Endothelial cell of umbilical vein (primary cell): ENCODE data around the gene ATN1. TPM values are rescaled to one million over a fixed set of nuclear protein-coding genes. Genes with fewer than 3 reads are reported as not detected.
A peak's percentile ranks its signal among the peaks of the same experiment; 100 is the strongest.

Source experiments
- BruUV-seq: library from RNA; stranded (reverse); fragments of 400-500 nt; replicated peaks from 2 replicates; lab custom pipeline; 2021; lab: Mats Ljungman, UMichigan
- CTCF ChIA-PET: fragments of 300-600, 350-600 bp; sonication (Branson Sonifier 250); formaldehyde crosslinking; loops from one replicate; lab custom pipeline; 2021; ENCODE audit warnings: antibody characterized with exemption, inconsistent platforms; lab: Charles Lee
- POLR2A ChIA-PET: fragments of 300-600, 350-600 bp; sonication (Branson Sonifier 250); formaldehyde crosslinking; loops from one replicate; lab custom pipeline; 2021; ENCODE audit warnings: antibody characterized with exemption, inconsistent platforms; lab: Charles Lee
- DNase-seq: peaks from one replicate; pipeline ENCODE4 v3.0.0-alpha.2; 2011; ENCODE audit warnings: low read depth, low spot score
- FAIRE-seq: peaks from 2 replicates; lab custom pipeline; 2011; peaks lifted over from hg19 to GRCh38; lab: Jason Lieb, UNC
- H2AFZ ChIP-seq: 2 replicates; pipeline ENCODE4 v1.6.0; 2012; ENCODE audit warnings: low read depth, low read length, control low read depth, inconsistent platforms
- H3K27ac ChIP-seq: 2 replicates; pipeline ENCODE4 v1.5.1; 2011; ENCODE audit warnings: low read depth, mild to moderate bottlenecking, control low read depth, low read length, moderate library complexity; ENCODE audit not compliant: insufficient read depth
- H3K27me3 ChIP-seq, 2 experiments: 2 replicates each; pipeline versions ENCODE4 v1.6.0 to v1.6.1; 2011; ENCODE audit warnings: low read length in 2 of 2, mixed read lengths in 1 of 2; ENCODE audit not compliant: control insufficient read depth in 2 of 2, insufficient read depth in 2 of 2
- H3K36me3 ChIP-seq, 2 experiments: 2 replicates in 1 of 2; 3 replicates in 1 of 2; pipeline ENCODE4 v1.5.1; 2011; ENCODE audit warnings: low read length in 2 of 2, mild to moderate bottlenecking in 1 of 2, moderate library complexity in 1 of 2; ENCODE audit not compliant: control insufficient read depth in 2 of 2, insufficient read depth in 2 of 2; ENCODE audit errors: extremely low read depth in 1 of 2
- H3K4me1 ChIP-seq: 3 replicates; pipeline ENCODE4 v1.5.1; 2011; ENCODE audit warnings: mild to moderate bottlenecking, low read length; ENCODE audit not compliant: control insufficient read depth, insufficient read depth; ENCODE audit errors: extremely low read depth
- H3K4me2 ChIP-seq: 2 replicates; pipeline ENCODE4 v1.6.1; 2011; ENCODE audit warnings: low read length, control low read depth, mixed read lengths; ENCODE audit not compliant: insufficient read depth
- H3K4me3 ChIP-seq, 3 experiments: fragments of 200-600 bp in 1 of 3; sonication (generic), shearing (Covaris generic) in 1 of 3; replicated peaks in 1 of 3; 2 replicates each; pipeline ENCODE4 v1.5.1; 2011 to 2016; ENCODE audit warnings: control low read depth in 3 of 3, low read length in 3 of 3, mild to moderate bottlenecking in 2 of 3, inconsistent platforms in 1 of 3, low read depth in 1 of 3, moderate library complexity in 1 of 3; ENCODE audit not compliant: insufficient read depth in 1 of 3
- H3K79me2 ChIP-seq: 2 replicates; pipeline ENCODE4 v1.6.0; 2012; ENCODE audit warnings: low read length, inconsistent platforms; ENCODE audit not compliant: control insufficient read depth, insufficient read depth
- H3K9ac ChIP-seq: replicated peaks from 2 replicates; pipeline ENCODE3; 2011; ENCODE audit warnings: low read length, control low read depth; ENCODE audit not compliant: insufficient read depth; ENCODE audit errors: extremely low read depth
- H3K9me1 ChIP-seq: replicated peaks from 3 replicates; pipeline ENCODE4 v1.6.0; 2011; ENCODE audit warnings: mild to moderate bottlenecking, low read length; ENCODE audit not compliant: control insufficient read depth, insufficient read depth; ENCODE audit errors: extremely low read depth
- H3K9me3 ChIP-seq: replicated peaks from 2 replicates; pipeline ENCODE4 v1.5.1; 2012; ENCODE audit warnings: low read length, inconsistent platforms; ENCODE audit not compliant: control insufficient read depth, insufficient read depth
- H4K20me1 ChIP-seq: replicated peaks from 2 replicates; pipeline ENCODE3; 2011; ENCODE audit warnings: mild to moderate bottlenecking, low read length; ENCODE audit not compliant: control insufficient read depth, insufficient read depth; ENCODE audit errors: extremely low read depth
- CTCF ChIP-seq, 2 donors: IDR thresholded peaks; 1 replicate in 1 of 2; 2 replicates in 1 of 2; pipeline ENCODE4 v1.5.1; 2011; ENCODE audit warnings: low read length in 2 of 2, mild to moderate bottlenecking in 2 of 2, moderate library complexity in 2 of 2, control low read depth in 1 of 2, inconsistent platforms in 1 of 2, low read depth in 1 of 2; ENCODE audit not compliant: insufficient read depth in 1 of 2; ENCODE audit errors: extremely low read depth in 1 of 2
- EZH2 ChIP-seq: IDR thresholded peaks from 2 replicates; pipeline ENCODE4 v1.6.1; 2012; ENCODE audit warnings: borderline replicate concordance, low read depth, mild to moderate bottlenecking, moderate library complexity, low read length, inconsistent platforms; ENCODE audit not compliant: severe bottlenecking
- FOS ChIP-seq: IDR thresholded peaks from 2 replicates; pipeline ENCODE4 v1.6.1; 2011; ENCODE audit warnings: mild to moderate bottlenecking, low read length, moderate library complexity, borderline replicate concordance; ENCODE audit not compliant: insufficient read depth
- GATA2 ChIP-seq: IDR thresholded peaks from 2 replicates; pipeline ENCODE4 v1.7.0; 2011; ENCODE audit warnings: low read depth, mild to moderate bottlenecking, moderate library complexity, mixed read lengths, low read length; ENCODE audit not compliant: insufficient read length, insufficient read depth
- MAX ChIP-seq: IDR thresholded peaks from 2 replicates; pipeline ENCODE4 v1.6.1; 2011; ENCODE audit not compliant: insufficient read depth, insufficient read length
- MYC ChIP-seq: IDR thresholded peaks from one replicate; pipeline ENCODE4 v1.6.1; 2011; ENCODE audit warnings: mild to moderate bottlenecking, low read depth, low read length
- POLR2A ChIP-seq: IDR thresholded peaks from 2 replicates; pipeline ENCODE4 v1.6.1; 2012; ENCODE audit warnings: low read depth, mild to moderate bottlenecking, control low read depth, low read length
- POLR2AphosphoS5 ChIP-seq: IDR thresholded peaks from 2 replicates; pipeline ENCODE4 v1.6.1; 2012; ENCODE audit warnings: low read depth, mild to moderate bottlenecking, control low read depth, low read length, moderate library complexity; ENCODE audit not compliant: insufficient read depth
- dilution Hi-C: fragments of 300-500 bp; cut with MboI; formaldehyde crosslinking; loops from one replicate; pipeline ENCODE4 v1.15.0; 2019; ENCODE audit warnings: low sequenced_read_pairs; ENCODE audit not compliant: extremely low pct_ligation_motif_present
- intact Hi-C: fragments of 100-400 bp; cut with micrococcal nuclease; formaldehyde crosslinking; loops from one replicate; pipeline ENCODE4 v1.10.0; 2022
- polyA plus RNA-seq, 4 experiments: library from polyadenylated mRNA; depleted of rRNA in 3 of 4; stranded (reverse) in 3 of 4; unstranded in 1 of 4; fragments of >200 nt; gene quantifications; 2 replicates each; pipeline versions ENCODE4 v1.2.1 to v1.2.3, GENCODE V29; 2011 to 2012; ENCODE audit warnings: missing spikeins in 1 of 4
- total RNA-seq: library from RNA; stranded (reverse); gene quantifications from 2 replicates; pipeline ENCODE4 v1.2.3, GENCODE V29; 2021

Gene ATN1
- total and polyA plus RNA-seq, 2 donors (not counting 3 experiments of a cell fraction or from before 2014, with no cell fraction given): 46.4 to 117 TPM

- dilution Hi-C loops: no loop called here
- Histone ChIP-seq H2AFZ (no peak overlapping the region), H3K4me1 (peaks cover 3% of the 10 kb centered on the region), H3K79me2 (no peaks in the 10 kb centered on the region), H3K9me1 (no peaks in the 10 kb centered on the region), H3K27me3 (no peaks in the 10 kb centered on the region), H3K4me2 (no peak overlapping the region), H3K9ac (no peak overlapping the region), H3K4me3 (no peak overlapping the region), H3K9me3 (no peaks in the 10 kb centered on the region), H4K20me1 (no peaks in the 10 kb centered on the region), H3K36me3 (no peaks in the 10 kb centered on the region), H3K27ac (no peak overlapping the region)
- DNase-seq (no peak), FAIRE-seq (peak; percentile 4)
- ChIA-PET CTCF (interaction anchor here (1.1 to 2.6 kb wide), 4 partner anchors 8 to 30 kb away, joined by 4 to 8 read pairs (median 6); partner anchors contain the start of gene SPSB2), POLR2A (no interaction called here)
- no TSS peak for BruUV-seq
- intact Hi-C loops: no loop called here
- TF ChIP-seq POLR2A (no peak), CTCF (IDR thresholded peaks at IDR 0.05; ENCODE audit: extremely low read depth in 1 of 2, insufficient read depth in 1 of 2, low read depth in 1 of 2, low read length in 2 of 2) (no peak), FOS (no peak), GATA2 (no peak), POLR2AphosphoS5 (no peak), MYC (no peak), EZH2 (no peak), MAX (no peak)
Measured at GRCh38 chr12:6899427-6899826, 28.3 kb upstream of the ATN1 start.
